Measurements from ENCODE around the gene CEP112. TPM values are rescaled to one million over a fixed set of nuclear protein-coding genes. Genes with fewer than 3 reads are reported as not detected.

The CEP112 gene
- total RNA-seq, 4 donors from 2014 or later: 14.6 to 21.2 (median 20.2) TPM

DNA sequence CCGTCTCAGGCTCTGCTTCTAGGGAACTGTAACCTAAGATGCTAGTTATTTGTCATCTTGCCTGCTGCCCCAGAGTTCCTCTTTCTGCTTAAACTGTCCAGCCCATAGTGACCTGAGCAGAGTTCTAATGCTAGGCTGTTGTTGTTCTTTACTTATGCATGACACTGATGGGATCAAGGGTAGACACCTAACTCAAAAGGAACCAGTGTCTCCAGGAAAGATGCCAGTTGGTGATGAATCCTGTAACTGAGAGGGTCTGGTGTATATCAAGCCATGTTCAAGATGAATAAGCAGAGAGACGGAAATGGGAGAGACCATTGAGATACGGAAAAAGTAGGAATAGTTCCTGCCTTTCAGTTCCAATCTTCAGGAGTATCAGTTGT, 23.6 kb upstream of the CEP112 start:
- H3K4me3 ChIP-seq (replicated peaks in 1 of 3): no peak overlapping the region
- TF ChIP-seq, protein P1, sequence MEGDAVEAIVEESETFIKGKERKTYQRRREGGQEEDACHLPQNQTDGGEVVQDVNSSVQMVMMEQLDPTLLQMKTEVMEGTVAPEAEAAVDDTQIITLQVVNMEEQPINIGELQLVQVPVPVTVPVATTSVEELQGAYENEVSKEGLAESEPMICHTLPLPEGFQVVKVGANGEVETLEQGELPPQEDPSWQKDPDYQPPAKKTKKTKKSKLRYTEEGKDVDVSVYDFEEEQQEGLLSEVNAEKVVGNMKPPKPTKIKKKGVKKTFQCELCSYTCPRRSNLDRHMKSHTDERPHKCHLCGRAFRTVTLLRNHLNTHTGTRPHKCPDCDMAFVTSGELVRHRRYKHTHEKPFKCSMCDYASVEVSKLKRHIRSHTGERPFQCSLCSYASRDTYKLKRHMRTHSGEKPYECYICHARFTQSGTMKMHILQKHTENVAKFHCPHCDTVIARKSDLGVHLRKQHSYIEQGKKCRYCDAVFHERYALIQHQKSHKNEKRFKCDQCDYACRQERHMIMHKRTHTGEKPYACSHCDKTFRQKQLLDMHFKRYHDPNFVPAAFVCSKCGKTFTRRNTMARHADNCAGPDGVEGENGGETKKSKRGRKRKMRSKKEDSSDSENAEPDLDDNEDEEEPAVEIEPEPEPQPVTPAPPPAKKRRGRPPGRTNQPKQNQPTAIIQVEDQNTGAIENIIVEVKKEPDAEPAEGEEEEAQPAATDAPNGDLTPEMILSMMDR (IDR thresholded peaks at IDR 0.05): no peak
- TF ChIP-seq POLR2A (IDR thresholded peaks at IDR 0.05): no peak
- no peaks in the 10 kb centered on the region for H3K4me1 ChIP-seq
- no peak overlapping the region for H3K27ac ChIP-seq
- 77 to 93% methylated on average over 3 of the region's 3 CpGs for WGBS, 2 donors
- no peaks in the 10 kb centered on the region for H3K27me3 ChIP-seq
- intact Hi-C loops (cut with DNase I): no loop called here
- no peaks in the 10 kb centered on the region for H3K36me3 ChIP-seq
- no peaks in the 10 kb centered on the region for H3K9me3 ChIP-seq
- no peak for DNase-seq

DNA sequence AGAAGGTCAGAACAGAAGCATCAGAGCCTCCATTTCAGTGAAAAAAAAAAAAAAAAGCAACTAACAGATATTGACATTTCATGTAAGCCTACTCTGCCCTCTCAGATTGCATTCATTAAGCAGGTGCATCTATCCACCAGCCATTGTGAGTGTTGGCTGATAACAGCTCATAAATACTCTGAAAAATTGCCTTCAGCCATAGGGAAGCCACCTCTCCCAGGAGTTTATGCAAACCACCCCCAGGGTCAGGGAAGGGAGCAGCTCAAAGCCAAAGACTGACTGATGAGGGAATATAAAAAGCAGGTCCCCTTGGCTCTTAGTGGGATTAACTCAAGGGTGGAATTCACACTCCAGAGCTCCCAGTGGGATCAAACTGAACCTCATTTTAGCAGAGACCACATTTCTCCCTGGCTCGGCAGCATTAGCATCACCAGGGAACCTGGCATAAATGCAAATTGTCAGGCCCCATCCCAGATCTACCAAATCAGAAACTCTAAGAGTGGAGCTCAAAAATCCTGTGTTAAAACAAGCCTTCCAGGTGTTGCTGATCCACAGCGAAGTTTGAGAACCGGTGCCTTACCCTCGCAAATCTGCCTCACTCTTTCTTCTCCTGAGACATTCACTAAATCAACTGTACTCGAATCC, 23.1 kb upstream of the CEP112 start:
- DNase-seq: no peak
- 80 to 89% methylated on average over 5 of the region's 5 CpGs for WGBS, 2 donors
- intact Hi-C loops (cut with DNase I): no loop called here

GRCh38 chr17:66211047-66211810, 19.3 kb upstream of the CEP112 start:
- intact Hi-C loops (cut with DNase I): no loop called here
- WGBS, 2 donors: 89 to 95% methylated on average over 9 of the region's 9 CpGs
- H3K4me3 ChIP-seq (replicated peaks in 1 of 3): no peak overlapping the region
- no peaks in the 10 kb centered on the region for H3K36me3 ChIP-seq
- no peak overlapping the region for H3K27ac ChIP-seq
- H3K4me1 ChIP-seq: no peaks in the 10 kb centered on the region
- DNase-seq: no peak
- TF ChIP-seq, protein P1 (IDR thresholded peaks at IDR 0.05): no peak
- TF ChIP-seq POLR2A (IDR thresholded peaks at IDR 0.05): no peak
- no peaks in the 10 kb centered on the region for H3K9me3 ChIP-seq
- no peaks in the 10 kb centered on the region for H3K27me3 ChIP-seq

More for the DNA sequence above, 23.1 kb upstream of the CEP112 start:
- TF ChIP-seq, protein P1 (IDR thresholded peaks at IDR 0.05): no peak
- no peak for TF ChIP-seq POLR2A (IDR thresholded peaks at IDR 0.05)
- H3K36me3 ChIP-seq: no peaks in the 10 kb centered on the region
- no peak overlapping the region for H3K4me3 ChIP-seq (replicated peaks in 1 of 3)
- no peak overlapping the region for H3K27ac ChIP-seq
- no peaks in the 10 kb centered on the region for H3K4me1 ChIP-seq
- H3K9me3 ChIP-seq: no peaks in the 10 kb centered on the region
- no peaks in the 10 kb centered on the region for H3K27me3 ChIP-seq

- DNase-seq: no peak
- 90 to 91% methylated on average over 2 of the region's 2 CpGs for WGBS, 2 donors
- no peaks in the 10 kb centered on the region for H3K27me3 ChIP-seq
- intact Hi-C loops (cut with DNase I): no loop called here
- H3K9me3 ChIP-seq: no peaks in the 10 kb centered on the region
- H3K36me3 ChIP-seq: no peaks in the 10 kb centered on the region
- H3K4me1 ChIP-seq: no peaks in the 10 kb centered on the region
- TF ChIP-seq POLR2A (IDR thresholded peaks at IDR 0.05): no peak
- TF ChIP-seq, protein P1 (IDR thresholded peaks at IDR 0.05): no peak
- no peak overlapping the region for H3K27ac ChIP-seq
- H3K4me3 ChIP-seq (replicated peaks in 1 of 3): no peak overlapping the region
Observed at GRCh38 chr17:66210208-66210574, 18.3 kb upstream of the CEP112 start.

- no peaks in the 10 kb centered on the region for H3K36me3 ChIP-seq
- intact Hi-C loops (cut with DNase I): no loop called here
- no peak overlapping the region for H3K27ac ChIP-seq
- H3K4me3 ChIP-seq (replicated peaks in 1 of 3): no peak overlapping the region
- TF ChIP-seq POLR2A (IDR thresholded peaks at IDR 0.05): no peak
- TF ChIP-seq, protein P1 (IDR thresholded peaks at IDR 0.05): no peak
- H3K9me3 ChIP-seq: no peaks in the 10 kb centered on the region
- H3K4me1 ChIP-seq: no peaks in the 10 kb centered on the region
- no peak for DNase-seq
- no peaks in the 10 kb centered on the region for H3K27me3 ChIP-seq
Observed at GRCh38 chr17:66207936-66208335, 16.0 kb upstream of the CEP112 start.
